GM19455 (cell line): ENCODE results near the gene STX8.
"Not testable (repeated sequence)": the region's sequence is repeated elsewhere in the genome, so short reads cannot be mapped to it uniquely, and the experiment has no call there.

Experiments used
- ATAC-seq: cut with Tn5 transposase; IDR thresholded peaks from one replicate; pipeline ENCODE4 v1.9.1; 2021; ENCODE audit not compliant: unreplicated experiment

The STX8 gene

GRCh38 chr17:9355846-9356245, 219.8 kb downstream of the STX8 start:
- ATAC-seq, result no peak

- not testable (repeated sequence) for ATAC-seq
Measured at GRCh38 chr17:9355231-9355630, 220.4 kb downstream of the STX8 start.

- no peak for ATAC-seq
Measured at GRCh38 chr17:9350080-9350479, 225.5 kb downstream of the STX8 start.

DNA sequence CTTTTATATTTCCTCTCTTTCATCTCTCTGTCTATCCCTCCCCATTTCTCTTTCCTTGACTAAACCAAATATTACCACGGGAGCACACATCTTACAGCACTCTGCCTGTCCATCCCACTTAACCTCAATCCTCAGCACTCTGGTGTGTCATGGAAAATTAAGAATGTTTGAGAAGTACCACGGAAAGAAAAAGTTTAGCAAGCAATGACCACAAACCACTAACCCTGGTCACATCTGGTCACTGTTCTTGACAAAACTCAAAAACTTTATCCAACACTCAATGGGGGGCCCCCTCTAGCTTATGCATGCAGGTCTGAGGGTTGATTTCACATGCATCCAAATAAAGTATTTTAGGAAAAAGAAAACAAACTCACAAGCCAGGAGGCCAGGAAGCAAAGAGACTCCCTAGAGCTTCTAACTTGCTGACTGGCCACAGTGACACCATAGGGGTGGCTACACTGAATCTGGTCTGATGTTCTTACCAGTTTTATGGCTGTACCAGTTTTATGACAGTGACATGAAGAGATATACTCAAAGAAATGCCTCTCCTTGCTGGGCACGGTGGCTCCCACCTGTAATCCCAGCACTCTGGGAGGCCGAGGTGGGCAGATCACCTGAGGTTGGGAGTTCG, 229.2 kb downstream of the STX8 start:
- no peak for ATAC-seq

- ATAC-seq, result no peak
Measured at GRCh38 chr17:9343516-9343915, 232.1 kb downstream of the STX8 start.

DNA sequence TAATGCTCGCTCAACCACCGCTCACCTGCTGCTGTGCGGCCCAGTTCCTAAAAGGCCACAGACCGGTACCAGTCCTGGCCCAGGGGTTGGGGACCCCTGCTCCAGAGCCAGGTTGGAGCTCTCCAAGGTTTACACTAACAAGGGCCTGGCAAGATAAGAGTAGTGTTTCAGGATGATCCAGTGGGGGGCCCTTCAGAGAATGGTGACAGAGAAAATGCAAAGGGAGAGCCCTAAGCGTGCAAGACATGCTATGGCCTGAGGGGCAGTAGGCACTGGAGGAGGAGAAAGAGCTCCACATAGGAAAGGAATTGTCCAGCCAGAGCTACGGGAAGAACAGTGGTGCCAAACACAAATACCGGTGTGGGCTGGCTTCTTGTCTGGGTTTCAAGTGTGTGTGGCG, 233.4 kb downstream of the STX8 start:
- ATAC-seq, result no peak

- no peak for ATAC-seq
Measured at GRCh38 chr17:9339958-9340357, 235.7 kb downstream of the STX8 start.

GRCh38 chr17:9339482-9339881, 236.1 kb downstream of the STX8 start:
- not testable (repeated sequence) for ATAC-seq

DNA sequence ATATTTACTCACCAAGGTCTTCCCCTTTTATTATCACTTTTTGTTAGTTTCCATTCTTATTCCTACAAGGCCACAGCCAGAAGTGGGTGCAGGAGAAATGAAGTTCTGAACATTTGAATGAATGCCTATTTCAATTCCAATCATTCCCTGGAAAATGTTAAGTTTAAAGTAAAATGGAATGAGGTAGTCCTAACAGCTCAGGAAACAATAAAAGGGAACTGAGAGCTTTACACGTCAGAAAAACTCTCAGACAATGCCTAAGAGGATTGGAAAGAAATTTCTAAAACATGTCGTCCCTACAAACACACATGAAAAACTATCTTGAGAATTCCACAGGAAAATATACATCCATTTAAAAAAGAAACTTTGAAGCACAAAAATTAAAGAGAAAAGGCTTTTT, 238.8 kb downstream of the STX8 start:
- ATAC-seq, result no peak

GRCh38 chr17:9334536-9335446, 240.8 kb downstream of the STX8 start:
- ATAC-seq, result no peak

DNA sequence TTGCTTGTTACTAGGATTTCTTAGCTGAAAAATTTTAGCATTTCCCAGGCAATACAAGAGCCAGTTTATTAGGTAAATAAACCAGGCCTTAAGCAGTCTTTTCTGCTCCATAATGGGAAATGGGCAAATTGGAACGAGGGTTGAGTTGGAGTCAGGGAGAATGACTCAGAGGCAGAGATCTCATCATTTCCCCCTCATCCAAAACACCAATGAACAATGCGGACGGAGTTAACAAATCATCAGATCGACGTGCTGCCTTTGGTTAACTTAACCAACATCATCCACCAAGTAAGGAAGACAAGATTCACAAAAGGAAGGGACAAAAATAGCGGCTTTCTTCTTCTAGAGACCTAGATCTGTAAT, 243.5 kb downstream of the STX8 start:
- no peak for ATAC-seq

- no peak for ATAC-seq
Measured at GRCh38 chr17:9331279-9332131, 244.1 kb downstream of the STX8 start.

DNA sequence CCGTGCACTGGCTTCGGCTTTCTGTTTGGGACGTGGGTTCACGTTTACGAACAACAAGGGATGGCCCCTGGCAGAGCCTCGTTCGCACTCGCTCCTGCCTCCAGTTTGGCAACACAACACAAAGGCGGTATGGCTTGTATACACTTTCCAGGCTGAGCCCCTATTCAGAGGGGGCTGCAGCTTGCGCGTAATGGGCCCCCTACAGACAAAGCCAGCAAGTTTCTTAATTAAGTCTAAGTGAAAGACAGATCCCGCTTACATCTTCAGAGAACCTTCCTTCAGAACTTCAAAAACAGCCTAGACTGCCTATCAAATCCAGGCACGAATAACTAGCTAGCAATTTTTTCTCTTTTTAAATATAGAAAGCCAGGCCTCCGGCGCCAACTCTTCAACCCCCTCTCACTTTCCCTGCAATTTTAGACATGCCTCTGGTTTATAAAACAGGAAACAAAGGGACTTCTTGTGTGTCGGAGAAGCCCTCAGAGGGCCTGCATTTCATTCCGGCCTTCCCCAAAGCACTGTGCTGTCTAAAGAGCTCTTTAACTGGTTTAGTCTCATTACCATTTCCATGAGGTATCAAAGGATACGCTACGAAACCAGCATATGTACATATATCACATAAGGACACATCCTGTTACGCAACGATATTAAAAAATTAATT, 244.9 kb downstream of the STX8 start:
- no peak for ATAC-seq

- no peak for ATAC-seq
Measured at GRCh38 chr17:9330141-9330540, 245.5 kb downstream of the STX8 start.

DNA sequence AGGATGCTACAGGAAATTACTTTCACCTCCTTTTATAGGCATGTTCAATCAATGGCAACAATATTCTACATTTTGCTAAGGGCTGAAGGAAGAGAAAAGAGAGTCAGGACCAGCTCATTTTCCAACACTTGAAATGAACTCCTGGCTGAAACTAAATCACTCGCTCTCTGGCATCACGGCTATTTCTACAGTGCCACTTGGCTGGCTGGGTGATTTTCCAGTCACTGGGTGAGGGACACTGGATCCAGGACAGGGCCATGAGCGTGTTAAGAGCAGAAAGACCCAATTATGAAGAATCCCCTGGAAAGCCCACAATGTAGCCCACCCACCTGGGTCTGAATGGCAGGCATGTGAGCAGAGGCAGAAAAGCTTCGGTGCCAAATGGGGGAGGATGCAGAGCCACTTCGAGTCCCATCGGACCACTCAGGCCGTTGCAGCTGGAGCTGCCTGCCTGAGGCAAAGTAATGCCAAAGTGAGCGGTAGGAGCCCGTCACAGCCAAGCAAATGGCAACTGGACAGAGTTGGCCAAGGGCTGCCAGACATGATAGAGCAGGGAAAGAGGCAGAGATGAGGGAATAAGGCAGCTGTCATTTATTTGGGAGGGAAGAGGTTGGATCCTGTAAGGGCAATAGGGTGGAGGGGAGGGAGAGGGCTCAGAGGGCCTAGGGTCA, 246.2 kb downstream of the STX8 start:
- ATAC-seq, result no peak

GRCh38 chr17:9324864-9325263, 250.8 kb downstream of the STX8 start:
- ATAC-seq, result no peak

GRCh38 chr17:9322326-9322725, 253.3 kb downstream of the STX8 start:
- no peak for ATAC-seq

DNA sequence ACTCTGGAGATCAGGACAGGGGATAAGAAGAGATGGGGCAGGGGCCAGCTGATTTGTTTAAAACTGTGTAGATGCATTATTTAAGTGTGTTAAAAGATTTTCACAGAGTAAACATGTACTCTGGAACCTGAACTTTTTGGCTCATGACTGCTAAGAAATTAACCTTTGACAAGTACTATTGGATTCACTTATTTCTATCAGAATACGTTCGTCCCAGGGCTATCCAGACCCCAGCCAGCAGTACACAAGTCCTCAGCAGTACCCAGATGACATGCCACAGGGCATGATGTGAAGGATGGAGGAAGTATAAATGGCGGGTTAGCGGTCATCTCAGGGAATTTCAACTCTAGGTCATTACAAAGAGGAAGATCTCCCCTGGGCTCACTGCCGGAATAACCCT, 253.7 kb downstream of the STX8 start:
- ATAC-seq, result no peak

DNA sequence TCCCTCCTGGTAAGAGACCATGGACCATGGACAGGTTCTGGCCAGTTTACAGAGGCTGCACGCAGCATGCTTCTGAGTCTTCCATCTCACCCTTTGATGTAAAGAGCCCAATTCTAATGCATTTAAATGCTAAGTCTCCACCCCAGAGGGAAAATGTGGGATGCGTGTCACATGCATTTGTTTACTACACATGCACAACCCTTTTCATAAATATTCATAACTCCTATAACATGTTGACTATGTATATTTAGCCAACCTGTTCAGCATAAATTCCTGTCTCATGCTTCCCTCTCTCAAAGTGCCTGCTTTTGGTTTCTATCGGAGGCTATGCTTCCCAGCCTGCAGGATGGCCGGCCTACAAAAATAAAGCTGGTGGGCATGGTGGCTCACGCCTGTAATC, 260.3 kb downstream of the STX8 start:
- ATAC-seq, result no peak

DNA sequence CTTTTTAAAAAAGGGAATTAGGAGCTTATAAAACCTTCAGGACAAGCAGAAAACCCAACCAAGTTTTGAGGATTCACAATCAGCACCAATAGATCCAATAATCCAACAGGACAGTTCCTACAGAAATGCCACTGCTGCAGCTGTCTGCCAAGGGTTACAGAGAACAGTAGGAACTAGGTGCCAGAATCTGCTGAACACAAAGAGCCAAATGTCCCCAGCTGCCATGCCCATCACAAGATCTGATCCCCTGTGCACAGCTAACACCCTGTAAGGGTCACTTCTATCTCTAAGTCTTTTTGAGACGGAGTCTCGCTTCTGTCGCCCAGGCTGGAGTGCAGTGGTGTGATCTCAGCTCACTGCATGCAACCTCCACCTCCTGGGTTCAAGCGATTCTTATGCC, 262.3 kb downstream of the STX8 start:
- ATAC-seq, result no peak

DNA sequence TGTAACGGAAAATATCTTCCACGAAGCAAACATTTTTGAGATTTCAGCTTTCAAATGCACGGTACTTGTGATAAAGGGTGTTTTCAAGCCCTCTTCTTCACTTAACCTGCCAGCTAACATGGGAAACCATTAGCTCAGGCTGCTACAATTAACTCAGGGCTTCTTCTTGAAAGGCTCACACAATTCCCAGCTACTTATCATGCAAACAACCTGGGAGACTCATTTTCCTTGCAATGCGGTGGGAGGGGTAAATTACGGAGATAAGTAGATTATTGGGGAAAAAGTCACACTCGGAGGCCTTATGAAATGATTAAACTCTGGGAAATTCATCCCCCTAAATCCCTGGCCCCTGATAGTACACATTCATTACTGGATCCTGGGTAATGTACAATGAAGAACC, 266.4 kb downstream of the STX8 start:
- ATAC-seq, result no peak
